ENCODE measurements around the gene MYRF. TPM values are rescaled to one million over a fixed set of nuclear protein-coding genes. Genes with fewer than 3 reads are reported as not detected.

Gene MYRF
- total and polyA plus RNA-seq, 12 donors: 0.13 to 2.6 (median 0.89) TPM

- intact Hi-C loops (cut with DNase I): loop anchor here in 1 of 2 donors (10.0 kb wide), 2 partner anchors 170 to 330 kb away; partner anchors contain the start of gene BEST1
- Histone ChIP-seq H3K9me3 (replicated peaks in 1 of 3) (no peaks in the 10 kb centered on the region), H3K27ac (no peak overlapping the region), H3K36me3 (replicated peaks in 1 of 2) (peaks cover 0 to 45% of the 10 kb centered on the region in 2 donors), H3K4me1 (replicated peaks in 1 of 2) (no peaks in the 10 kb centered on the region), H3K27me3 (no peaks in the 10 kb centered on the region), H3K4me3 (no peak overlapping the region)
- DNase-seq: no peak
- TF ChIP-seq POLR2A (IDR thresholded peaks at IDR 0.05) (no peak), CTCF (IDR thresholded peaks at IDR 0.05) (no peak)
- WGBS, 4 donors: 76 to 86% (median 84%) methylated on average over 7 of the region's 7 CpGs
Observed at GRCh38 chr11:61784506-61784805, 32.0 kb downstream of the MYRF start.

- TF ChIP-seq CTCF (IDR thresholded peaks at IDR 0.05) (no peak), POLR2A (IDR thresholded peaks at IDR 0.05) (no peak)
- no peak overlapping the region for H3K27ac ChIP-seq
- WGBS, 4 donors: 87 to 93% (median 88%) methylated on average over 6 to 11 of the region's 11 CpGs
- intact Hi-C loops (cut with DNase I): loop anchor here in 1 of 2 donors (10.0 kb wide), 2 partner anchors 169 to 329 kb away; partner anchors contain the start of gene BEST1
- no peaks in the 10 kb centered on the region for H3K27me3 ChIP-seq
- peaks cover 0 to 56% of the 10 kb centered on the region in 2 donors for H3K36me3 ChIP-seq (replicated peaks in 1 of 2)
- DNase-seq: no peak
- H3K4me3 ChIP-seq: no peak overlapping the region
- H3K9me3 ChIP-seq (replicated peaks in 1 of 3): no peaks in the 10 kb centered on the region
- H3K4me1 ChIP-seq (replicated peaks in 1 of 2): no peaks in the 10 kb centered on the region
Observed at GRCh38 chr11:61785837-61786402, 33.5 kb downstream of the MYRF start.

- 48 to 63% (median 57%) methylated on average over 8 to 9 of the region's 9 CpGs for WGBS, 4 donors
- no peaks in the 10 kb centered on the region for H3K9me3 ChIP-seq (replicated peaks in 1 of 3)
- no peaks in the 10 kb centered on the region for H3K27me3 ChIP-seq
- no peak overlapping the region for H3K27ac ChIP-seq
- H3K4me1 ChIP-seq (replicated peaks in 1 of 2): peaks cover under 1 to 10% of the 10 kb centered on the region in 2 donors
- H3K36me3 ChIP-seq (replicated peaks in 1 of 2): peaks cover 0 to 56% of the 10 kb centered on the region in 2 donors
- no peak for DNase-seq
- no peak overlapping the region for H3K4me3 ChIP-seq
- TF ChIP-seq POLR2A (IDR thresholded peaks at IDR 0.05) (no peak), CTCF (IDR thresholded peaks at IDR 0.05) (peak in 3 of 6 experiments; percentile 14 to 26 (median 23))
- intact Hi-C loops (cut with DNase I): loop anchor here in 1 of 2 donors (10.0 kb wide), 2 partner anchors 167 to 327 kb away; partner anchors contain the start of gene BEST1
Observed at GRCh38 chr11:61787928-61788491, 35.6 kb downstream of the MYRF start.

GRCh38 chr11:61791737-61792309 is 39.4 kb downstream of the MYRF start:
- no peaks in the 10 kb centered on the region for H3K9me3 ChIP-seq (replicated peaks in 1 of 3)
- no peak for TF ChIP-seq POLR2A (IDR thresholded peaks at IDR 0.05)
- no peak for TF ChIP-seq CTCF (IDR thresholded peaks at IDR 0.05)
- H3K4me1 ChIP-seq (replicated peaks in 1 of 2): peaks cover 5 to 18% of the 10 kb centered on the region in 2 donors
- H3K27me3 ChIP-seq: no peaks in the 10 kb centered on the region
- peak overlapping the region; percentile 22 to 97 (median 90) for H3K27ac ChIP-seq
- peak overlapping the region; percentile 44 to 70 (median 54) for H3K4me3 ChIP-seq
- 5% methylated on average over 12 to 14 of the region's 14 CpGs for WGBS, 4 donors
- H3K36me3 ChIP-seq (replicated peaks in 1 of 2): peaks cover 0 to 37% of the 10 kb centered on the region in 2 donors
- intact Hi-C loops (cut with DNase I): no loop called here
- peak; percentile 66 to 93 (median 83) for DNase-seq

Measured in adrenal gland (tissue), 12 donors.